Endothelial cell of umbilical vein (primary cell): Measurements from ENCODE around the gene PTPRH. TPM values are rescaled to one million over a fixed set of nuclear protein-coding genes. Genes with fewer than 3 reads are reported as not detected.

ENCODE experiments used
- BruUV-seq: library from RNA; stranded (reverse); fragments of 400-500 nt; replicated peaks from 2 replicates; lab custom pipeline; 2021; lab: Mats Ljungman, UMichigan
- CTCF ChIA-PET: fragments of 300-600, 350-600 bp; sonication (Branson Sonifier 250); formaldehyde crosslinking; loops from one replicate; lab custom pipeline; 2021; ENCODE audit warnings: antibody characterized with exemption, inconsistent platforms; lab: Charles Lee
- POLR2A ChIA-PET: fragments of 300-600, 350-600 bp; sonication (Branson Sonifier 250); formaldehyde crosslinking; loops from one replicate; lab custom pipeline; 2021; ENCODE audit warnings: antibody characterized with exemption, inconsistent platforms; lab: Charles Lee
- DNase-seq: peaks from one replicate; pipeline ENCODE4 v3.0.0-alpha.2; 2011; ENCODE audit warnings: low read depth, low spot score
- FAIRE-seq: peaks from 2 replicates; lab custom pipeline; 2011; peaks lifted over from hg19 to GRCh38; lab: Jason Lieb, UNC
- H2AFZ ChIP-seq: 2 replicates; pipeline ENCODE4 v1.6.0; 2012; ENCODE audit warnings: low read depth, low read length, control low read depth, inconsistent platforms
- H3K27ac ChIP-seq: 2 replicates; pipeline ENCODE4 v1.5.1; 2011; ENCODE audit warnings: low read depth, mild to moderate bottlenecking, control low read depth, low read length, moderate library complexity; ENCODE audit not compliant: insufficient read depth
- H3K27me3 ChIP-seq, 2 experiments: 2 replicates each; pipeline versions ENCODE4 v1.6.0 to v1.6.1; 2011; ENCODE audit warnings: low read length in 2 of 2, mixed read lengths in 1 of 2; ENCODE audit not compliant: control insufficient read depth in 2 of 2, insufficient read depth in 2 of 2
- H3K36me3 ChIP-seq, 2 experiments: 2 replicates in 1 of 2; 3 replicates in 1 of 2; pipeline ENCODE4 v1.5.1; 2011; ENCODE audit warnings: low read length in 2 of 2, mild to moderate bottlenecking in 1 of 2, moderate library complexity in 1 of 2; ENCODE audit not compliant: control insufficient read depth in 2 of 2, insufficient read depth in 2 of 2; ENCODE audit errors: extremely low read depth in 1 of 2
- H3K4me1 ChIP-seq: 3 replicates; pipeline ENCODE4 v1.5.1; 2011; ENCODE audit warnings: mild to moderate bottlenecking, low read length; ENCODE audit not compliant: control insufficient read depth, insufficient read depth; ENCODE audit errors: extremely low read depth
- H3K4me2 ChIP-seq: 2 replicates; pipeline ENCODE4 v1.6.1; 2011; ENCODE audit warnings: low read length, control low read depth, mixed read lengths; ENCODE audit not compliant: insufficient read depth
- H3K4me3 ChIP-seq, 3 experiments: fragments of 200-600 bp in 1 of 3; sonication (generic), shearing (Covaris generic) in 1 of 3; replicated peaks in 1 of 3; 2 replicates each; pipeline ENCODE4 v1.5.1; 2011 to 2016; ENCODE audit warnings: control low read depth in 3 of 3, low read length in 3 of 3, mild to moderate bottlenecking in 2 of 3, inconsistent platforms in 1 of 3, low read depth in 1 of 3, moderate library complexity in 1 of 3; ENCODE audit not compliant: insufficient read depth in 1 of 3
- H3K79me2 ChIP-seq: 2 replicates; pipeline ENCODE4 v1.6.0; 2012; ENCODE audit warnings: low read length, inconsistent platforms; ENCODE audit not compliant: control insufficient read depth, insufficient read depth
- H3K9ac ChIP-seq: replicated peaks from 2 replicates; pipeline ENCODE3; 2011; ENCODE audit warnings: low read length, control low read depth; ENCODE audit not compliant: insufficient read depth; ENCODE audit errors: extremely low read depth
- H3K9me1 ChIP-seq: replicated peaks from 3 replicates; pipeline ENCODE4 v1.6.0; 2011; ENCODE audit warnings: mild to moderate bottlenecking, low read length; ENCODE audit not compliant: control insufficient read depth, insufficient read depth; ENCODE audit errors: extremely low read depth
- H3K9me3 ChIP-seq: replicated peaks from 2 replicates; pipeline ENCODE4 v1.5.1; 2012; ENCODE audit warnings: low read length, inconsistent platforms; ENCODE audit not compliant: control insufficient read depth, insufficient read depth
- H4K20me1 ChIP-seq: replicated peaks from 2 replicates; pipeline ENCODE3; 2011; ENCODE audit warnings: mild to moderate bottlenecking, low read length; ENCODE audit not compliant: control insufficient read depth, insufficient read depth; ENCODE audit errors: extremely low read depth
- CTCF ChIP-seq, 2 donors: IDR thresholded peaks; 1 replicate in 1 of 2; 2 replicates in 1 of 2; pipeline ENCODE4 v1.5.1; 2011; ENCODE audit warnings: low read length in 2 of 2, mild to moderate bottlenecking in 2 of 2, moderate library complexity in 2 of 2, control low read depth in 1 of 2, inconsistent platforms in 1 of 2, low read depth in 1 of 2; ENCODE audit not compliant: insufficient read depth in 1 of 2; ENCODE audit errors: extremely low read depth in 1 of 2
- EZH2 ChIP-seq: IDR thresholded peaks from 2 replicates; pipeline ENCODE4 v1.6.1; 2012; ENCODE audit warnings: borderline replicate concordance, low read depth, mild to moderate bottlenecking, moderate library complexity, low read length, inconsistent platforms; ENCODE audit not compliant: severe bottlenecking
- GATA2 ChIP-seq: IDR thresholded peaks from 2 replicates; pipeline ENCODE4 v1.7.0; 2011; ENCODE audit warnings: low read depth, mild to moderate bottlenecking, moderate library complexity, mixed read lengths, low read length; ENCODE audit not compliant: insufficient read length, insufficient read depth
- dilution Hi-C: fragments of 300-500 bp; cut with MboI; formaldehyde crosslinking; loops from one replicate; pipeline ENCODE4 v1.15.0; 2019; ENCODE audit warnings: low sequenced_read_pairs; ENCODE audit not compliant: extremely low pct_ligation_motif_present
- intact Hi-C: fragments of 100-400 bp; cut with micrococcal nuclease; formaldehyde crosslinking; loops from one replicate; pipeline ENCODE4 v1.10.0; 2022
- polyA plus RNA-seq, 4 experiments: library from polyadenylated mRNA; depleted of rRNA in 3 of 4; stranded (reverse) in 3 of 4; unstranded in 1 of 4; fragments of >200 nt; gene quantifications; 2 replicates each; pipeline versions ENCODE4 v1.2.1 to v1.2.3, GENCODE V29; 2011 to 2012; ENCODE audit warnings: missing spikeins in 1 of 4
- total RNA-seq: library from RNA; stranded (reverse); gene quantifications from 2 replicates; pipeline ENCODE4 v1.2.3, GENCODE V29; 2021

PTPRH gene
- total and polyA plus RNA-seq, 2 donors (not counting 3 experiments of a cell fraction or from before 2014, with no cell fraction given), result 0.14 to 1.00 TPM

DNA sequence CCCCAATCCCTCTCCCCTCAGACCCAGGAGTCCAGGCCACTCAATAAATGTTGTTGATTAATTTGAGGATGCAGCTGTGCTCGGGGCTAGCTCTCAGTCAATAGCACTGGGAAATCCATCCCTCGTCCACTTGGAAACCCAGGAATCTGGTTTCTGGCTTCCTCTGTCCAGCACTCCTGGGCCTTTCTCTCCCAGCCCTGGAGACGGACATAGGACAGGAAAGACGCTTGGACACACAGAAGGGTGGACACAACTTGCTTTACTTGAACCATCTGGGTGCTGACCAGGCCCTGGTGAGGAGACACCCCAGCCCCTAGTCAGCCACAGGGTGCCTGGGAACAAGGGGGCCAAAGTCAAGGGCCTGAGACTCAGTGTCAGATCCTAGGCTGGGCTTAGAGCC, 50.9 kb downstream of the PTPRH start:
- Histone ChIP-seq H3K9me3 (no peaks in the 10 kb centered on the region), H2AFZ (no peak overlapping the region), H4K20me1 (no peaks in the 10 kb centered on the region), H3K9me1 (no peaks in the 10 kb centered on the region), H3K4me2 (no peak overlapping the region), H3K4me1 (no peaks in the 10 kb centered on the region), H3K27me3 (peaks cover 14 to 16% of the 10 kb centered on the region in 2 experiments), H3K9ac (no peak overlapping the region), H3K27ac (no peak overlapping the region), H3K79me2 (no peaks in the 10 kb centered on the region), H3K4me3 (no peak overlapping the region), H3K36me3 (no peaks in the 10 kb centered on the region)
- ChIA-PET CTCF (interaction anchor here (1.3 to 4.6 kb wide), 4 partner anchors 8 to 70 kb away, joined by 3 to 64 read pairs (median 26); partner anchors contain the start of gene DNAAF3), POLR2A (no interaction called here)
- FAIRE-seq (no peak), DNase-seq (no peak)
- dilution Hi-C loops (no loop called here), intact Hi-C loops (no loop called here)
- no peak for TF ChIP-seq CTCF (IDR thresholded peaks at IDR 0.05; ENCODE audit: extremely low read depth in 1 of 2, insufficient read depth in 1 of 2, low read depth in 1 of 2, low read length in 2 of 2)
- no peak for TF ChIP-seq GATA2
- TF ChIP-seq EZH2, result no peak
- BruUV-seq, result no TSS peak
